GM12873 (cell line): ENCODE data around the gene HCFC1R1.
A peak's percentile ranks its signal among the peaks of the same experiment; 100 is the strongest.

ENCODE experiments used
- CTCF ChIP-seq: IDR thresholded peaks from 2 replicates; pipeline ENCODE4 v1.5.1; 2012; ENCODE audit warnings: low read depth, mild to moderate bottlenecking, moderate library complexity, low read length, control low read depth; ENCODE audit not compliant: insufficient read depth; ENCODE audit errors: missing control alignments

The HCFC1R1 gene

DNA sequence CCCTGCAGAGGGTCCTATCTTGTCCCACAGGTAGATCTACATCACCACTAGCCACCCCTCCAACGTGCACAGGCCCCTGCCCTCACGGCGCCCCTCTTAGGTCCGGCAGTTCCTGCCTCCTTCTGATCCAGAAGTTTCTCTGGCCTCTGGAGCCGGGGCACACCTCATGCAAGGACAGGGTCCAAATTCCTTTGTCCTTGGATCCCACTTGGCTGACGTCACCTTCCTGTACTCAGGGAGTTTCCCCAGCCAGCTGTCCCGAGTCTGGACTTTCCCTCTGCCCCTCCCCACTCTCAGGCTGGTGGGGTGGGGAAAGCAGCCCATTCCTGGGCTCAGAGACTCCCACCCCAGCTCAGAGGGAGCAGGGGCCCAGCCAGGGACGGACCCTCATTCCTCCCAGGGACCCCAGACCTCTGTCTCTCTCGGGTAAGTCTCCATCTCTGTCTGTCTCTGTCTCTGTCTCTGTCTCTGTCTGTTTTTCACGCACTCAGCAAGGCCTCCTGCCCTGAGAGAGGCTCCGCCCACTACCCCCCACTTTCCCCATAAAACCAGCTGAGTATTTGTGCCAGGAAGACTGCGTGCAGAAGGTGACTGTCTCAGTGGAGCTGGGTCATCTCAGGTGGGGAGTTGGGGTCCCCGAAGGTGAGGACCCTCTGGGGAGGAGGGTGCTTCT, 41.5 kb upstream of the HCFC1R1 start, which contains the start of gene IL32:
IL32 (plus strand) TSS at position 572 of the 673 bp plus-strand sequence. CDS start 172 bp downstream, outside the sequence.
- no peak for TF ChIP-seq CTCF

- TF ChIP-seq CTCF: no peak
These were observed 40.1 kb upstream of the HCFC1R1 start for GRCh38 chr16:3063625-3064386.

GRCh38 chr16:3062553-3062952, 38.8 kb upstream of the HCFC1R1 start:
- no peak for TF ChIP-seq CTCF

DNA sequence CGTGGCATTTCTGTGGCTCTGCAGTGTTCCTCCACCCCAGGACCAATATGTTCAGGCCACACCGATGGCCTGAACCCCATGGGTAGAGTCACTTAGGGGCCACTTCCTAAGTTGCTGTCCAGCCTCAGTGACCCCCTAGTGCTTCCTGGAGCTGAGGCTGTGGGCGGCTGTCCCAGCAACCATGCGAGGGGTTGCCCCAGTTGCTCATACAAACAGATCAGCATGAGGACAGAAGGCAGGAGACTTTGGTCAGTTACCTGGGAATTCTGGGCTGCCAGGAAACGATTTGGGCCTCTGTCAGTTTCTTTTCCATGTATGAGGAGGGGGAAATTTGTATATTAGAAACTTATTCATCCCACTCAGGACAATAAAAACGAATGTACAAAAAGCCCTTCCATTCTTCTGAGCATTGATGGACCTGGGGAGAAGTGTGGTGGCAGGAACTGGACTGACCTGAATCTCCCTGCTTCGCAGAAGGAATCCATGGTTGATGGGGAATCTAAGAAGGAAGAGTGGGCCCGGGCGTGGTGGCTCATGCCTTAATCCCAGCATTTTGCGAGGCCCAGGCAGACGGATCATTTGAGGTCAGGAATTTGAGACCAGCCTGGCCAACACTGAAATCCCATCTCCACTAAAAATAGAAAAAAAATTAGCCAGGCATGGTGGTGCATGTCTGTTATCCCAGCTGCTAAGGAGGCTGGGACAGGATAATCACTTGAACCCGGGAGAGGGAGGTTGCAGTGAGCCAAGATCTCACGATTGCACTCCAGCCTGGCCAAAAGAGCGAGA, 36.8 kb upstream of the HCFC1R1 start:
- TF ChIP-seq CTCF: no peak

GRCh38 chr16:3059723-3060242, 36.0 kb upstream of the HCFC1R1 start:
- no peak for TF ChIP-seq CTCF

- TF ChIP-seq CTCF: peak; percentile 77
These were observed 35.4 kb upstream of the HCFC1R1 start for GRCh38 chr16:3059041-3059722.
